GM19463 (cell line): ENCODE measurements around the gene ADPRHL1.
"Not testable (repeated sequence)": the region's sequence is repeated elsewhere in the genome, so short reads cannot be mapped to it uniquely, and the experiment has no call there.

Experiments
- ATAC-seq: cut with Tn5 transposase; IDR thresholded peaks from one replicate; pipeline ENCODE4 v1.9.1; 2021; ENCODE audit warnings: mild to moderate bottlenecking, moderate library complexity; ENCODE audit not compliant: unreplicated experiment

ADPRHL1 gene

GRCh38 chr13:113479179-113479578, 25.9 kb upstream of the ADPRHL1 start:
- no peak for ATAC-seq

- ATAC-seq: no peak
These were observed 24.4 kb upstream of the ADPRHL1 start for GRCh38 chr13:113477724-113478123.

GRCh38 chr13:113476811-113477210, 23.5 kb upstream of the ADPRHL1 start:
- no peak for ATAC-seq

- ATAC-seq: no peak
These were observed 22.6 kb upstream of the ADPRHL1 start for GRCh38 chr13:113475911-113476310.

GRCh38 chr13:113475280-113475679, 22.0 kb upstream of the ADPRHL1 start:
- no peak for ATAC-seq

GRCh38 chr13:113474179-113474578, 20.9 kb upstream of the ADPRHL1 start:
- ATAC-seq: no peak

GRCh38 chr13:113472355-113473025, 19.2 kb upstream of the ADPRHL1 start:
- no peak for ATAC-seq

- ATAC-seq: no peak
These were observed 18.6 kb upstream of the ADPRHL1 start for GRCh38 chr13:113471844-113472243.

- ATAC-seq: not testable (repeated sequence)
These were observed 17.4 kb upstream of the ADPRHL1 start for GRCh38 chr13:113470635-113471163.

- no peak for ATAC-seq
These were observed 16.8 kb upstream of the ADPRHL1 start for GRCh38 chr13:113470073-113470472.

GRCh38 chr13:113469582-113469981, 16.3 kb upstream of the ADPRHL1 start:
- no peak for ATAC-seq

- ATAC-seq: no peak
These were observed 15.3 kb upstream of the ADPRHL1 start for GRCh38 chr13:113468472-113469201.

- no peak for ATAC-seq
These were observed 14.7 kb upstream of the ADPRHL1 start for GRCh38 chr13:113468029-113468428.

GRCh38 chr13:113466383-113466782, 13.1 kb upstream of the ADPRHL1 start:
- no peak for ATAC-seq

GRCh38 chr13:113465300-113465699, 12.0 kb upstream of the ADPRHL1 start:
- ATAC-seq: no peak

- ATAC-seq: no peak
These were observed 11.2 kb upstream of the ADPRHL1 start for GRCh38 chr13:113464476-113464875.

- no peak for ATAC-seq
These were observed 7.9 kb upstream of the ADPRHL1 start for GRCh38 chr13:113461022-113461751.

- ATAC-seq: no peak
These were observed 7.3 kb upstream of the ADPRHL1 start for GRCh38 chr13:113460599-113460998.

GRCh38 chr13:113460064-113460555, 6.8 kb upstream of the ADPRHL1 start:
- no peak for ATAC-seq

- no peak for ATAC-seq
These were observed 5.2 kb upstream of the ADPRHL1 start for GRCh38 chr13:113458253-113459065.

GRCh38 chr13:113457510-113457909, 4.2 kb upstream of the ADPRHL1 start:
- no peak for ATAC-seq
